ENCODE measurements around the gene LRRC28. TPM values are rescaled to one million over a fixed set of nuclear protein-coding genes. Genes with fewer than 3 reads are reported as not detected.

Gene LRRC28
- total and polyA plus RNA-seq, 8 donors: 4.5 to 24.9 (median 15.2) TPM

- no peak overlapping the region for H3K27ac ChIP-seq
- peak in 2 of 6 donors; percentile 11 to 46 for DNase-seq
- H3K9me3 ChIP-seq: no peaks in the 10 kb centered on the region
- no peak for FAIRE-seq
- peaks cover 0 to 3% (median 0%) of the 10 kb centered on the region in 3 donors for H3K4me1 ChIP-seq
- no peaks in the 10 kb centered on the region for H3K36me3 ChIP-seq
- intact Hi-C loops (cut with DNase I): no loop called here
- H3K27me3 ChIP-seq: no peaks in the 10 kb centered on the region
- TF ChIP-seq, protein P1, sequence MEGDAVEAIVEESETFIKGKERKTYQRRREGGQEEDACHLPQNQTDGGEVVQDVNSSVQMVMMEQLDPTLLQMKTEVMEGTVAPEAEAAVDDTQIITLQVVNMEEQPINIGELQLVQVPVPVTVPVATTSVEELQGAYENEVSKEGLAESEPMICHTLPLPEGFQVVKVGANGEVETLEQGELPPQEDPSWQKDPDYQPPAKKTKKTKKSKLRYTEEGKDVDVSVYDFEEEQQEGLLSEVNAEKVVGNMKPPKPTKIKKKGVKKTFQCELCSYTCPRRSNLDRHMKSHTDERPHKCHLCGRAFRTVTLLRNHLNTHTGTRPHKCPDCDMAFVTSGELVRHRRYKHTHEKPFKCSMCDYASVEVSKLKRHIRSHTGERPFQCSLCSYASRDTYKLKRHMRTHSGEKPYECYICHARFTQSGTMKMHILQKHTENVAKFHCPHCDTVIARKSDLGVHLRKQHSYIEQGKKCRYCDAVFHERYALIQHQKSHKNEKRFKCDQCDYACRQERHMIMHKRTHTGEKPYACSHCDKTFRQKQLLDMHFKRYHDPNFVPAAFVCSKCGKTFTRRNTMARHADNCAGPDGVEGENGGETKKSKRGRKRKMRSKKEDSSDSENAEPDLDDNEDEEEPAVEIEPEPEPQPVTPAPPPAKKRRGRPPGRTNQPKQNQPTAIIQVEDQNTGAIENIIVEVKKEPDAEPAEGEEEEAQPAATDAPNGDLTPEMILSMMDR (IDR thresholded peaks at IDR 0.05): no peak
- no peak overlapping the region for H3K4me3 ChIP-seq
- 91 to 94% methylated on average over 13 of the region's 13 CpGs for WGBS, 2 donors
- no peak for ATAC-seq
Measured at GRCh38 chr15:99431661-99432091, 180.4 kb downstream of the LRRC28 start.

DNA sequence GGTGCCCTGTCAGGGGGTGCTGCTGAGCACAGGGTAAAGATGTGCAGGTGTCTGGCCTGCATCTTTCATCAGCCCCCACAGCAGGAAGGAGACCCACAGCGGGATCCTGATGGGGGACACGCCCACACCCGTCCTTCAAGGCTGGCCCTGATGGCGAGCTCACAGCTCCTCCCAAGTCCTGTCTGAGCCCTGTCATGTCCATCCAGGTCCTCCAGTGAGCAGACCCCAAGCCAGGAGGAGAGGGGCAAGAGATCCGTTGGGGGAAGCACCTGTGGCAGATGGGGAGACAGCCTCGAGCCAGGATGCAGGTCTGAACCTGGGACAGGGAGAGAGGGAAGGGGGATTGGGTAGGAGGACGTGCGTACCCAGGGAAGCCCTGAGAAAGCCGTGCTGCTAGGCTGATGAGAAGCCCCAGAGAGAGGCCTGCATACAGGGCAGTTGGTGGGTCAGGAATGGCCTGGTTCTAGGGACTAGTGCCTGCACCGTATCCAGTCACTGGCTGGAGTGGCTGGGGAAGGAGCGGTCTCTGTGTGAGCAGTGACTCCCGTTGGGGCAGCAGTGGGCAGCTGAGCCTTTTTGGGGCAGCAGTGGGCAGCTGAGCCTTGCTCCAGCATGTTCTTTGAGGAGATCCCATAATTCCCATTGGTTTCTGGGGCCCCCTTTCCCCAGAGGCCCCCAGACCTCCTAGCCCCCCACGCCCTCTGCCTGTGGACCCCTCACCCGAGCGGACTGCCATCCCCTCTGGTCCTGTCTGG, 181.2 kb downstream of the LRRC28 start:
- 88 to 90% methylated on average over 14 to 15 of the region's 15 CpGs for WGBS, 2 donors
- Histone ChIP-seq H3K9me3 (no peaks in the 10 kb centered on the region), H3K4me1 (peaks cover 0 to 3% (median 0%) of the 10 kb centered on the region in 3 donors), H3K27me3 (no peaks in the 10 kb centered on the region), H3K27ac (no peak overlapping the region), H3K4me3 (no peak overlapping the region), H3K36me3 (no peaks in the 10 kb centered on the region)
- TF ChIP-seq, protein P1 (IDR thresholded peaks at IDR 0.05): no peak
- no peak for FAIRE-seq
- DNase-seq: peak in 2 of 6 donors; percentile 13 to 51
- intact Hi-C loops (cut with DNase I): no loop called here
- no peak for ATAC-seq

- no peak for FAIRE-seq
- TF ChIP-seq, protein P1 (IDR thresholded peaks at IDR 0.05): no peak
Measured at GRCh38 chr15:99433026-99433756, 181.9 kb downstream of the LRRC28 start.

GRCh38 chr15:99433757-99434450, 182.6 kb downstream of the LRRC28 start:
- ATAC-seq (no peak), DNase-seq (peak in 2 of 6 donors; percentile 12 to 35), FAIRE-seq (no peak)
- Histone ChIP-seq H3K4me1 (peaks cover 0 to 3% (median 0%) of the 10 kb centered on the region in 3 donors), H3K9me3 (no peaks in the 10 kb centered on the region), H3K27me3 (no peaks in the 10 kb centered on the region), H3K4me3 (no peak overlapping the region), H3K36me3 (no peaks in the 10 kb centered on the region), H3K27ac (no peak overlapping the region)
- intact Hi-C loops (cut with DNase I): no loop called here
- WGBS, 2 donors: 78 to 82% methylated on average over 21 of the region's 21 CpGs
- TF ChIP-seq, protein P1 (IDR thresholded peaks at IDR 0.05): no peak

More at GRCh38 chr15:99433026-99433756, 181.9 kb downstream of the LRRC28 start:
- Histone ChIP-seq H3K4me1 (peaks cover 0 to 3% (median 0%) of the 10 kb centered on the region in 3 donors), H3K27me3 (no peaks in the 10 kb centered on the region), H3K4me3 (no peak overlapping the region), H3K36me3 (no peaks in the 10 kb centered on the region), H3K27ac (no peak overlapping the region), H3K9me3 (no peaks in the 10 kb centered on the region)
- DNase-seq (peak in 2 of 6 donors; percentile 39 to 53), ATAC-seq (peak in 2 of 4 donors; percentile 15 to 57)
- WGBS, 2 donors: 62 to 66% methylated on average over 13 to 14 of the region's 14 CpGs
- intact Hi-C loops (cut with DNase I): no loop called here
